Astrocyte (in vitro differentiated cells and primary cell): ENCODE data around the gene GIPR. TPM values are rescaled to one million over a fixed set of nuclear protein-coding genes. Genes with fewer than 3 reads are reported as not detected.

Experiments
- DNase-seq: peaks from one replicate; pipeline ENCODE4 v3.0.0-alpha.2; 2010; ENCODE audit warnings: low read depth
- FAIRE-seq: peaks from 2 replicates; lab custom pipeline; 2011; peaks lifted over from hg19 to GRCh38; lab: Jason Lieb, UNC
- H2AFZ ChIP-seq: 2 replicates; pipeline ENCODE4 v1.6.0; 2012; ENCODE audit warnings: low read depth, low read length, inconsistent platforms
- H3K27ac ChIP-seq: 2 replicates; pipeline ENCODE4 v1.5.1; 2011; ENCODE audit warnings: low read depth, low read length, inconsistent platforms
- H3K27me3 ChIP-seq: 2 replicates; pipeline ENCODE4 v1.6.0; 2011; ENCODE audit warnings: low read length, inconsistent platforms; ENCODE audit not compliant: insufficient read depth
- H3K36me3 ChIP-seq: 2 replicates; pipeline ENCODE4 v1.5.1; 2011; ENCODE audit warnings: low read length, inconsistent platforms; ENCODE audit not compliant: insufficient read depth
- H3K4me1 ChIP-seq: 2 replicates; pipeline ENCODE4 v1.5.1; 2011; ENCODE audit warnings: low read length, inconsistent platforms; ENCODE audit not compliant: insufficient read depth
- H3K4me2 ChIP-seq: 2 replicates; pipeline ENCODE4 v1.6.0; 2012; ENCODE audit warnings: low read length, inconsistent platforms
- H3K4me3 ChIP-seq: 2 replicates; pipeline ENCODE4 v1.5.1; 2011; ENCODE audit warnings: low read depth, mild to moderate bottlenecking, low read length, inconsistent platforms; ENCODE audit not compliant: insufficient read depth
- H3K79me2 ChIP-seq: 2 replicates; pipeline ENCODE4 v1.6.0; 2012; ENCODE audit warnings: mild to moderate bottlenecking, low read length, inconsistent platforms; ENCODE audit not compliant: insufficient read depth
- H3K9ac ChIP-seq: 2 replicates; pipeline ENCODE4 v1.6.0; 2012; ENCODE audit warnings: mild to moderate bottlenecking, low read length, inconsistent platforms
- H3K9me3 ChIP-seq: 2 replicates; pipeline ENCODE4 v1.5.1; 2012; ENCODE audit warnings: low read depth, mild to moderate bottlenecking, low read length, inconsistent platforms; ENCODE audit not compliant: insufficient read depth
- H4K20me1 ChIP-seq: 2 replicates; pipeline ENCODE4 v1.6.0; 2012; ENCODE audit warnings: low read length, inconsistent platforms; ENCODE audit not compliant: insufficient read depth
- H3K27ac Mint-ChIP-seq: one replicate; pipeline ENCODE4 v1.8.0; 2021; ENCODE audit warnings: mild to moderate bottlenecking, mixed read lengths; ENCODE audit not compliant: unreplicated experiment
- H3K27me3 Mint-ChIP-seq: one replicate; pipeline ENCODE4 v1.8.0; 2021; ENCODE audit warnings: low read depth, mixed read lengths; ENCODE audit not compliant: unreplicated experiment
- H3K36me3 Mint-ChIP-seq: one replicate; pipeline ENCODE4 v1.8.0; 2021; ENCODE audit warnings: low read depth, mixed read lengths; ENCODE audit not compliant: unreplicated experiment
- H3K4me1 Mint-ChIP-seq: one replicate; pipeline ENCODE4 v1.8.0; 2021; ENCODE audit warnings: low read depth, mixed read lengths; ENCODE audit not compliant: unreplicated experiment
- H3K4me3 Mint-ChIP-seq: one replicate; pipeline ENCODE4 v1.8.0; 2021; ENCODE audit warnings: mild to moderate bottlenecking, moderate library complexity, mixed read lengths; ENCODE audit not compliant: unreplicated experiment
- H3K9me3 Mint-ChIP-seq: one replicate; pipeline ENCODE4 v1.8.0; 2021; ENCODE audit warnings: mild to moderate bottlenecking, mixed read lengths; ENCODE audit not compliant: unreplicated experiment
- CTCF ChIP-seq: IDR thresholded peaks from 2 replicates; pipeline ENCODE4 v1.5.1; 2011; ENCODE audit warnings: low read depth, mild to moderate bottlenecking, inconsistent platforms, low read length, moderate library complexity; ENCODE audit not compliant: insufficient read depth
- EZH2 ChIP-seq: IDR thresholded peaks from 2 replicates; pipeline ENCODE4 v1.6.1; 2012; ENCODE audit warnings: mild to moderate bottlenecking, low read length, inconsistent platforms; ENCODE audit not compliant: insufficient read depth
- total RNA-seq: library from RNA; stranded (reverse); gene quantifications from 2 replicates; pipeline ENCODE4 v1.2.1, GENCODE V29; 2021

Gene GIPR
- total RNA-seq, 1 donor from 2014 or later: 4.4 TPM

GRCh38 chr19:45710356-45711130 lies 42.5 kb downstream of the GIPR start:
- TF ChIP-seq EZH2 (no peak), CTCF (no peak)
- no peak for FAIRE-seq
- H3K9me3 Mint-ChIP-seq: no peaks in the 10 kb centered on the region
- H3K27me3 Mint-ChIP-seq: no peaks in the 10 kb centered on the region
- H3K36me3 ChIP-seq: no peaks in the 10 kb centered on the region
- peaks cover 7% of the 10 kb centered on the region for H3K4me1 Mint-ChIP-seq
- H3K27ac Mint-ChIP-seq: peak overlapping the region; percentile 20
- H3K4me1 ChIP-seq: no peaks in the 10 kb centered on the region
- peak overlapping the region; percentile 69 for H3K4me3 Mint-ChIP-seq
- H4K20me1 ChIP-seq: peaks cover 12% of the 10 kb centered on the region
- no peak overlapping the region for H3K9ac ChIP-seq
- no peaks in the 10 kb centered on the region for H3K27me3 ChIP-seq
- H3K79me2 ChIP-seq: peaks cover 44% of the 10 kb centered on the region
- no peaks in the 10 kb centered on the region for H3K9me3 ChIP-seq
- H3K36me3 Mint-ChIP-seq: peaks cover 10% of the 10 kb centered on the region
- H3K4me3 ChIP-seq: no peak overlapping the region
- no peak overlapping the region for H3K27ac ChIP-seq
- no peak overlapping the region for H3K4me2 ChIP-seq
- no peak overlapping the region for H2AFZ ChIP-seq
- DNase-seq: no peak

DNA sequence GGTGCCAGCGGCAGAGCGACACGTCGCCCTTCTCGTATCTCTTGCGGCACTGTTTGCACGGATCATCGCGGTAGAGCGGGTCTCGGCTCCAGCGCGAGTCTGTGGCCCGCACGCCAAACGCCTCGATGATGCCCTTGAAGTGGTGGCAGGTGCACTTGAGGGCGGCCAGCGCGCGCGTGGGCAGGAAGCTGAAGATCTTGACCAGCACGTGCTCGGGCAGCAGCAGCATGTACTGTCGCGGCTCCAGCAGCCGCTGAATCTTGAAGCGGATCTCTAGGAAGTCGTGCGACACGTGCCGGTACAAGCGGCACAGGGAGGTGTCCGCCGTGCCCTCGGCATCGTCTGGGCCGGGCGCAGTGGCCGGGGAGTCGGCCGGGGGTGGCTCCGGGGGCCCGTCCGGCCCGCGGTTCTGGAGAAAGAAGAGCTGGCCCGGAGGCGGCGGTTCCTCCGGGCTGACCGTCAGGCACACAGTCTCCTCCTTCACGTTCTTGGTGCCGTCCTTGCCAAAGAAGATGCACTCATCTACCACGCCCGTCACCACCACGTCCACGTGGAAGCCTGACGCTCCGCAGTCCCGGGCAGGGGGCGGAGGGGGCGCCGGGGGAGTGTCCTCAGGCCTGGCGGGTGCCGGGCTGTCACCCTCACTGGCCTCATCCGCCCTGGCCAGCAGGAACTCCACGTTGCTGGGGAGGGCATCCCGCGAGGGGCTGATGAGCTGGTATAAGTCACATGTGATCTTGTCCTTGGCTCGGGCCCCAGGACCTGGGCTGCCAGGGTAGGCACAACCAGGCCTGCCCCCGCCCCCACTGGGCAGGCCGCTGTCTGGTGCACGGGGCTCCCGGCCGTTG lies 44.1 kb downstream of the GIPR start:
- FAIRE-seq (no peak), DNase-seq (no peak)
- no peaks in the 10 kb centered on the region for H3K27me3 ChIP-seq
- H3K27ac ChIP-seq: no peak overlapping the region
- no peaks in the 10 kb centered on the region for H3K36me3 ChIP-seq
- H3K4me3 ChIP-seq: no peak overlapping the region
- peaks cover 59% of the 10 kb centered on the region for H3K79me2 ChIP-seq
- H3K9me3 Mint-ChIP-seq: no peaks in the 10 kb centered on the region
- no peak overlapping the region for H3K9ac ChIP-seq
- H3K4me2 ChIP-seq: no peak overlapping the region
- H3K27me3 Mint-ChIP-seq: no peaks in the 10 kb centered on the region
- no peak overlapping the region for H3K4me3 Mint-ChIP-seq
- H4K20me1 ChIP-seq: peaks cover 12% of the 10 kb centered on the region
- no peaks in the 10 kb centered on the region for H3K9me3 ChIP-seq
- TF ChIP-seq EZH2 (no peak), CTCF (no peak)
- H2AFZ ChIP-seq: no peak overlapping the region
- no peak overlapping the region for H3K27ac Mint-ChIP-seq
- H3K4me1 Mint-ChIP-seq: peaks cover 11% of the 10 kb centered on the region
- H3K36me3 Mint-ChIP-seq: peaks cover 10% of the 10 kb centered on the region
- H3K4me1 ChIP-seq: peaks cover 9% of the 10 kb centered on the region
